Measurements from ENCODE around the gene SELENOP. TPM values are rescaled to one million over a fixed set of nuclear protein-coding genes. Genes with fewer than 3 reads are reported as not detected.
"Not testable (repeated sequence)": the region's sequence is repeated elsewhere in the genome, so short reads cannot be mapped to it uniquely, and the experiment has no call there.

SELENOP gene
- total and polyA plus RNA-seq, 7 donors, result 34.3 to 155 (median 96.6) TPM

DNA sequence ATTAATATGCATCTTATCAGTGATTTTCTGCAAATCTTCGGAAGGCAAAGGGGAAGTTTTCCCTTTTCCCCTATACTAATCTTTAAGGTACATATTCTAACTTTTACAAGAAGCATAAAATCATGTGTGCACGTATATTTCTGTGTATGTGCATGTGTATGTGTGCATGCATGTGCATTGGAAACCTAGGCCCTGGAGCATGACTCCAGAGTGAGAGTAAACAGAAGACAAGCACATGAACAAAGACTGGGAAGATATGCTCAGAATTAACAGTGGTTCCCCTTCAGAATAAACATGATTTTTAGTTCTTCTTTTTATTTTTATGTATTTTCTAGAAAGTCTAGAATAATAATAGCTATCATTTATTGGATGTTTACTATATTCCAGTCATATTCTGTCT, 10.9 kb upstream of the SELENOP start:
- no peaks in the 10 kb centered on the region for H3K9me3 ChIP-seq
- H3K36me3 ChIP-seq (ENCODE audit: insufficient read depth in 1 of 2, low read depth in 1 of 2), result no peaks in the 10 kb centered on the region
- H3K4me3 ChIP-seq, result no peak overlapping the region
- ATAC-seq, result no peak
- DNase-seq, result no peak
- TF ChIP-seq, protein P1, sequence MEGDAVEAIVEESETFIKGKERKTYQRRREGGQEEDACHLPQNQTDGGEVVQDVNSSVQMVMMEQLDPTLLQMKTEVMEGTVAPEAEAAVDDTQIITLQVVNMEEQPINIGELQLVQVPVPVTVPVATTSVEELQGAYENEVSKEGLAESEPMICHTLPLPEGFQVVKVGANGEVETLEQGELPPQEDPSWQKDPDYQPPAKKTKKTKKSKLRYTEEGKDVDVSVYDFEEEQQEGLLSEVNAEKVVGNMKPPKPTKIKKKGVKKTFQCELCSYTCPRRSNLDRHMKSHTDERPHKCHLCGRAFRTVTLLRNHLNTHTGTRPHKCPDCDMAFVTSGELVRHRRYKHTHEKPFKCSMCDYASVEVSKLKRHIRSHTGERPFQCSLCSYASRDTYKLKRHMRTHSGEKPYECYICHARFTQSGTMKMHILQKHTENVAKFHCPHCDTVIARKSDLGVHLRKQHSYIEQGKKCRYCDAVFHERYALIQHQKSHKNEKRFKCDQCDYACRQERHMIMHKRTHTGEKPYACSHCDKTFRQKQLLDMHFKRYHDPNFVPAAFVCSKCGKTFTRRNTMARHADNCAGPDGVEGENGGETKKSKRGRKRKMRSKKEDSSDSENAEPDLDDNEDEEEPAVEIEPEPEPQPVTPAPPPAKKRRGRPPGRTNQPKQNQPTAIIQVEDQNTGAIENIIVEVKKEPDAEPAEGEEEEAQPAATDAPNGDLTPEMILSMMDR (IDR thresholded peaks at IDR 0.05), result no peak
- H3K4me1 ChIP-seq, result no peaks in the 10 kb centered on the region
- H3K27me3 ChIP-seq (ENCODE audit: insufficient read depth in 3 of 3, low read length in 2 of 3), result no peaks in the 10 kb centered on the region
- WGBS, 3 donors, result 83 to 89% (median 86%) methylated on average over 2 of the region's 2 CpGs
- no peak overlapping the region for H3K27ac ChIP-seq
- intact Hi-C loops (cut with DNase I), result no loop called here

DNA sequence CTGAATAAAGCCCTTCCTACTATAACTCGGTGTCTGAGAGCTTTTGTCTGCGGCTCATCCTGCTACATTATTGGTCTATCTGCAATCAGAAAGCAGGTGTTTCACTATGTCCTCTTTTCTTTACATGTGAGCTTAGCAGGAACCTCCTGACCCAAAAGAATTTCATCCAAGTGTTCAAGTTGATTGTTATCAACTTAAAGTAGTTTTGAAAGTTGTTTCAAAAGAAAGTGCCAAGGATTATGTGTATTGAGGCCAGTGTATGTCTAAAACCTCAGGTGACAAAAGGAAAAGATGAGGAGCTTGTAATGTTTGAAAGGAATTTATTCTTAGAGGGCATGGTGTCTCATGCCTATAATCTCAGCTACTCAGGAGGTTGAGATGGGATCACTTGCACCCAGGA, 8.1 kb upstream of the SELENOP start:
- H3K27ac ChIP-seq, result no peak overlapping the region
- no peaks in the 10 kb centered on the region for H3K9me3 ChIP-seq
- no peaks in the 10 kb centered on the region for H3K36me3 ChIP-seq (ENCODE audit: insufficient read depth in 1 of 2, low read depth in 1 of 2)
- H3K4me3 ChIP-seq, result no peak overlapping the region
- intact Hi-C loops (cut with DNase I), result no loop called here
- no peak for DNase-seq
- TF ChIP-seq, protein P1 (IDR thresholded peaks at IDR 0.05), result no peak
- 49 to 96% (median 73%) methylated on average over 2 of the region's 2 CpGs for WGBS, 3 donors
- no peak for ATAC-seq
- no peaks in the 10 kb centered on the region for H3K4me1 ChIP-seq
- no peaks in the 10 kb centered on the region for H3K27me3 ChIP-seq (ENCODE audit: insufficient read depth in 3 of 3, low read length in 2 of 3)

DNA sequence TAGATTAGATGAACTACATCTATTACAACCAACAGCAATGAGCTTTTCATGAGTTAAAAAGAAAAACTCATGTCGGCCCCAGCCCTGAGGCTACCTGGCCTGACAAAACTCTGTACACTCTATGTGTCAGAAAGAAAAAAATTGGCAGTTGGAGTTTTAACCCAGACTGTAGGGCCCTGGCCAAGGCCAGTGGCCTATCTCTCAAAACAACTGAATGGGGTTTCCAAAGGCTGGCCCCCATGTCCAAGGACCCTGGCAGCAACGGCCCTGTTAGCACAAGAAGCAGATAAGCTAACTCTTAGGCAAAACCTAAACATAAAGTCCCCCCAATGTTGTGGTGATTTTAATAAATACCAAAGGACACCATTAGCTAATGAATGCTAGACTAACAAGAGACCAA, 4.9 kb upstream of the SELENOP start:
- H3K36me3 ChIP-seq (ENCODE audit: insufficient read depth in 1 of 2, low read depth in 1 of 2); intact Hi-C loops (cut with DNase I); H3K27me3 ChIP-seq (ENCODE audit: insufficient read depth in 3 of 3, low read length in 2 of 3); DNase-seq; ATAC-seq; H3K4me3 ChIP-seq; H3K9me3 ChIP-seq; H3K27ac ChIP-seq: not testable (repeated sequence)
- WGBS, 3 donors, result 94 to 100% (median 95%) methylated on average over 2 of the region's 2 CpGs
- H3K4me1 ChIP-seq, result peaks cover 12% of the 10 kb centered on the region

DNA sequence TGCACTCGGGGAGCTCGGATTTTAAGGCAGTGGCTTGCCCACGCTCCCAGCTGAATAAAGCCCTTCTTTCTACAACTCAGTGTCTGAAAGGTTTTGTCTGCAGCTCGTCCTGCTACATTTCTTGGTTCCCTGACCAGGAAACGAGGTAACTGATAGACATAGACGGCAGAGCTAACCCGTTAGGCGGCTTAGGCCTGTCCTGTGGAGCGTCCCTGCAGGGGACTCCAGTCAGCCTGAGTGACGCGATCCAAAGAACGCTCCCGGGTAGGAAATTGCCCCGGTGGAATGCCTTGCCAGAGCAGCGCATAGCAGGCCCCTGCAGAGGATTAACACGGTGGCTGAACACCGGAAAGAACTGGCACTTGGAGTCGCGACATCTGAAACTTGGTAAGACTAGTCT, 1.8 kb upstream of the SELENOP start:
- Histone ChIP-seq H3K4me3 (peak overlapping the region; percentile 30), H3K9me3 (no peaks in the 10 kb centered on the region), H3K27ac (peak overlapping the region; percentile 92), H3K27me3 (ENCODE audit: insufficient read depth in 3 of 3, low read length in 2 of 3) (no peaks in the 10 kb centered on the region), H3K36me3 (ENCODE audit: insufficient read depth in 1 of 2, low read depth in 1 of 2) (no peaks in the 10 kb centered on the region), H3K4me1 (peaks cover 20% of the 10 kb centered on the region)
- DNase-seq (peak in 1 of 2 donors; percentile 82), ATAC-seq (peak; percentile 39 to 81 (median 62))
- intact Hi-C loops (cut with DNase I), result loop anchor here (5.0 kb wide), 1 partner anchor 74 kb away; no protein-coding TSS in a partner anchor
- WGBS, 3 donors, result 32 to 55% (median 36%) methylated on average over 19 of the region's 19 CpGs
- TF ChIP-seq, protein P1 (IDR thresholded peaks at IDR 0.05), result no peak

DNA sequence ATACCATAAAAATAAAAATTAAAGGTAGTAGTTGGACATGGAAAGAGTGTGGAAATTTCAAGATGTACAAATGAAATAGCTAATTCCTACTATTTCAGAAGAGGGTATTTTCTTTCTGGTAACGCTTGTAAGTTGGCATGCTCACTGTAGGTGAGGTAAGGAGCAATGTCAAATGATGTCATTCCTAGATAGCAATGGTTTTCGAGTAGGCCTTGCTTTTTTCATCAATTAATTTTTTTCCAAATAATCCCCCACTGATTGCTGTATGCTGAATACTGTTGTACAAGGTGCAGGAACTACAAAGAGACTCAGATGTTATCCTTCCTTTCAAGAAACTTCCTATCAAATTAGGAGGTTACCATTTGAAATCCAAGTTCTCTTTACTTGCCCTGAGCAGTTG, 928 bp upstream of the SELENOP start:
- ATAC-seq, result no peak
- peak overlapping the region; percentile 92 for H3K27ac ChIP-seq
- no peaks in the 10 kb centered on the region for H3K27me3 ChIP-seq (ENCODE audit: insufficient read depth in 3 of 3, low read length in 2 of 3)
- DNase-seq, result no peak
- 42 to 76% (median 48%) methylated on average over 2 of the region's 2 CpGs for WGBS, 3 donors
- TF ChIP-seq, protein P1 (IDR thresholded peaks at IDR 0.05), result no peak
- peaks cover 2 to 8% of the 10 kb centered on the region in 2 donors for H3K36me3 ChIP-seq (ENCODE audit: insufficient read depth in 1 of 2, low read depth in 1 of 2)
- peak overlapping the region; percentile 82 for H3K4me3 ChIP-seq
- peaks cover 28% of the 10 kb centered on the region for H3K4me1 ChIP-seq
- intact Hi-C loops (cut with DNase I), result loop anchor here (5.0 kb wide), 1 partner anchor 75 kb away; no protein-coding TSS in a partner anchor
- H3K9me3 ChIP-seq, result no peaks in the 10 kb centered on the region
